Gastroesophageal sphincter (tissue), 4 donors: Measurements from ENCODE around the gene SCARB2. TPM values are rescaled to one million over a fixed set of nuclear protein-coding genes. Genes with fewer than 3 reads are reported as not detected.
A peak's percentile ranks its signal among the peaks of the same experiment; 100 is the strongest.

Experiments used
- ATAC-seq: fragments of 150-250 bp; one replicate; pipeline ENCODE4 v1.9.1; 2016; ENCODE audit warnings: mild to moderate bottlenecking, moderate library complexity
- H3K27ac ChIP-seq, 4 donors: fragments of 200-600 bp; sonication (generic) in 3 of 4; 1 replicate in 3 of 4; 2 replicates in 1 of 4; pipeline ENCODE4 v1.5.1; 2016 to 2019
- H3K27me3 ChIP-seq: fragments of 200-600 bp; sonication (generic); one replicate; pipeline ENCODE4 v1.5.1; 2019
- H3K36me3 ChIP-seq, 2 donors: fragments of 200-600 bp; sonication (generic); one replicate each; pipeline ENCODE4 v1.5.1; 2019; ENCODE audit warnings: control low read depth in 1 of 2
- H3K4me1 ChIP-seq, 3 donors: fragments of 200-600 bp; sonication (generic); 1 replicate in 2 of 3; 2 replicates in 1 of 3; pipeline ENCODE4 v1.5.1; 2016 to 2019; ENCODE audit warnings: control low read depth in 2 of 3
- H3K4me3 ChIP-seq, 2 donors: fragments of 200-600 bp; sonication (generic); one replicate each; pipeline ENCODE4 v1.5.1; 2019; ENCODE audit warnings: mild to moderate bottlenecking in 1 of 2, moderate library complexity in 1 of 2
- H3K9me3 ChIP-seq, 3 donors: fragments of 200-600 bp; sonication (generic); one replicate each; pipeline ENCODE4 v1.5.1; 2017 to 2019; ENCODE audit warnings: control low read depth in 2 of 3
- CTCF ChIP-seq, 4 experiments: fragments of 200-600 bp in 2 of 4; fragments of 450-650 bp in 2 of 4; sonication (generic) in 1 of 4; IDR thresholded peaks; one replicate each; pipeline ENCODE4 v1.5.1; 2017 to 2019; ENCODE audit warnings: antibody characterized with exemption in 4 of 4, mild to moderate bottlenecking in 2 of 4, moderate library complexity in 2 of 4
- EP300 ChIP-seq: sonication (generic); formaldehyde crosslinking; IDR thresholded peaks from one replicate; pipeline ENCODE4 v1.6.1; 2017; ENCODE audit warnings: antibody characterized with exemption, mild to moderate bottlenecking
- POLR2A ChIP-seq, 2 donors: fragments of 450-650 bp; IDR thresholded peaks; one replicate each; pipeline ENCODE4 v1.6.1; 2017; ENCODE audit warnings: antibody characterized with exemption in 2 of 2, mild to moderate bottlenecking in 2 of 2, moderate library complexity in 1 of 2
- POLR2AphosphoS5 ChIP-seq: sonication (generic); formaldehyde crosslinking; IDR thresholded peaks from one replicate; pipeline ENCODE4 v1.6.1; 2017; ENCODE audit warnings: antibody characterized with exemption
- WGBS, 2 donors: methylation state at CpG; one replicate each; pipeline ENCODE4 v1.1.5; 2018; ENCODE audit warnings: low coverage in 1 of 2; 5-methylcytosine and 5-hydroxymethylcytosine counted together
- total RNA-seq, 4 donors: library from RNA; depleted of rRNA; stranded (reverse); fragments of >200 nt; gene quantifications; one replicate each; pipeline ENCODE4 v1.1.0, GENCODE V29; 2016

Gene SCARB2
- total RNA-seq, 4 donors from 2014 or later = 121 to 169 (median 130) TPM

DNA sequence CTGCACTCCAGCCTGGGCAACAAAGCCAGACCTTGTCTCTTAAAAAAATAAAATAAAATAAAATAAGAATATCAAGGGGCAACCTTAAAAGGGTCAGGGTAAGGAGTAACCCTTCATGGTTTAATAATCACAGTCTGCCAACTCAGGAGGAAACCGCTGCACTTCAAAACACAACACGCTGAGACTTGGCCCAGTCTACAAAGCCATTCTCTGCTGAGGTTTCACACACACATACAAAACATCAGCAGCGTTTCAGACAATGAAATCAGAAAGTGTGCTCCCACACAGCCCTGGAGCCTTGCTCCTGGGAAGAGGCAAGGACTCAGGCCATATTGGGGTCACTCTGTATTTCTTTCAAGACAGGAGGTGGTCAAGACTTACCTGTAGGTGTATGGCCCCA is 18.3 kb downstream of the SCARB2 start:
- Histone ChIP-seq H3K27ac (peak overlapping the region in 3 of 4 donors; percentile 53 to 76 (median 71)), H3K4me3 (no peak overlapping the region), H3K4me1 (peaks cover 24 to 83% (median 35%) of the 10 kb centered on the region in 3 donors), H3K9me3 (no peaks in the 10 kb centered on the region), H3K36me3 (peaks cover 0 to 51% of the 10 kb centered on the region in 2 donors), H3K27me3 (no peaks in the 10 kb centered on the region)
- no peak for ATAC-seq
- TF ChIP-seq EP300 = no peak
- no peak for TF ChIP-seq CTCF (IDR thresholded peaks at IDR 0.05)
- no peak for TF ChIP-seq POLR2AphosphoS5
- no peak for TF ChIP-seq POLR2A (IDR thresholded peaks at IDR 0.05)
- 50 to 87% methylated on average over 2 to 3 of the region's 3 CpGs for WGBS, 2 donors

GRCh38 chr4:76194325-76194724 is 19.3 kb downstream of the SCARB2 start:
- ATAC-seq = peak; percentile 84
- peaks cover 16 to 78% (median 30%) of the 10 kb centered on the region in 3 donors for H3K4me1 ChIP-seq
- no peaks in the 10 kb centered on the region for H3K9me3 ChIP-seq
- H3K4me3 ChIP-seq = no peak overlapping the region
- TF ChIP-seq POLR2AphosphoS5 (peak; percentile 74), POLR2A (IDR thresholded peaks at IDR 0.05) (no peak), CTCF (IDR thresholded peaks at IDR 0.05) (no peak)
- H3K27me3 ChIP-seq = no peaks in the 10 kb centered on the region
- 34 to 66% methylated on average over 2 of the region's 2 CpGs for WGBS, 2 donors
- peaks cover 0 to 54% of the 10 kb centered on the region in 2 donors for H3K36me3 ChIP-seq
- H3K27ac ChIP-seq = peak overlapping the region in 3 of 4 donors; percentile 44 to 76 (median 71)

GRCh38 chr4:76192236-76192635 is 21.4 kb downstream of the SCARB2 start:
- ATAC-seq = no peak
- Histone ChIP-seq H3K4me3 (no peak overlapping the region), H3K27ac (no peak overlapping the region), H3K9me3 (no peaks in the 10 kb centered on the region), H3K27me3 (no peaks in the 10 kb centered on the region), H3K4me1 (peaks cover 7 to 76% (median 16%) of the 10 kb centered on the region in 3 donors), H3K36me3 (peaks cover 0 to 57% of the 10 kb centered on the region in 2 donors)
- 72 to 90% methylated on average over 2 of the region's 2 CpGs for WGBS, 2 donors
- TF ChIP-seq POLR2A (IDR thresholded peaks at IDR 0.05) = no peak
- no peak for TF ChIP-seq POLR2AphosphoS5
- TF ChIP-seq CTCF (IDR thresholded peaks at IDR 0.05) = no peak
- no peak for TF ChIP-seq EP300

DNA sequence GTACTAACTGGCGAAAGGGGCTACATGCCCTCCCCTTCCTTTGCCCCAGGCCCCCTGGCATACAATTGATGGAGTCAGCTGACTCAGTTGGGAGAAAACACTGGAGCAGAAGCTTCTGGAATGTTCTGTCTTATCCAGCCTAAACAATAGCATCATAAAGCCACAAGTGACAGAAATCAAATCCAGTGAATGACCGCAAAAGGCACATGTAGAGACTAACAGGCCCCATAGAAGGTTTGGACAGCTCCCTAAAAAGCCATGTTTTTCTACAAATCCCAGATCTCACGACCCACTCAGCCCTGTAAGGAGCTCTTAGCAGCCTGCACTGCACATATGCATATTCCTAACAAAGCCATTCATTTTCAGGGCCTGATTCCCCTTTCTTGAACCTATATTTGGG is 25.1 kb downstream of the SCARB2 start:
- 67 to 69% methylated on average over 2 to 3 of the region's 3 CpGs for WGBS, 2 donors
- Histone ChIP-seq H3K4me1 (peaks cover 6 to 67% (median 7%) of the 10 kb centered on the region in 3 donors), H3K4me3 (no peak overlapping the region), H3K27me3 (no peaks in the 10 kb centered on the region), H3K27ac (peak overlapping the region in 2 of 4 donors; percentile 8 to 14), H3K36me3 (peaks cover 0 to 47% of the 10 kb centered on the region in 2 donors), H3K9me3 (no peaks in the 10 kb centered on the region)
- no peak for ATAC-seq
- TF ChIP-seq CTCF (IDR thresholded peaks at IDR 0.05) (no peak), EP300 (no peak), POLR2AphosphoS5 (no peak), POLR2A (IDR thresholded peaks at IDR 0.05) (no peak)

DNA sequence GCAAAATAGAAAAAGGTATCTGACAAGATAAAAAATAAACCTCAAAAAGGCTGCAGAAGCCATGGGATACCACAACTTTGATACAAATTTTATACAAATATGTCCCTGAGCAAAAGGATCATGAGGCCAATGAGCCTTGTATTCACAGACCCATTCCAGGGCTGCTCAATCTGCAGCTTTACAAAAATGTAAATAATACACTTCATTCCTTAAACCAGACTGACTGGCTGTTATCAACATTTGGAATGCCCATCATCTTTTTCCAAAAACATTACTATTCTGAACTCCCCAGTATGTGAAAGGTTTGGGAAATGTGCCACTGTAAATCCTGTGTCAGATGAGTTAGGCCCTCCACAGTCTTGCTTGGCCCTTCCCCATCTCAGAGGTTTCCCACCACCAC is 25.5 kb downstream of the SCARB2 start:
- H3K27me3 ChIP-seq = no peaks in the 10 kb centered on the region
- peak overlapping the region in 2 of 4 donors; percentile 8 to 14 for H3K27ac ChIP-seq
- no peak for TF ChIP-seq EP300
- no peak for TF ChIP-seq POLR2A (IDR thresholded peaks at IDR 0.05)
- no peak for TF ChIP-seq CTCF (IDR thresholded peaks at IDR 0.05)
- TF ChIP-seq POLR2AphosphoS5 = no peak
- H3K4me1 ChIP-seq = peaks cover 6 to 67% (median 7%) of the 10 kb centered on the region in 3 donors
- H3K9me3 ChIP-seq = no peaks in the 10 kb centered on the region
- ATAC-seq = no peak
- H3K36me3 ChIP-seq = peaks cover 0 to 43% of the 10 kb centered on the region in 2 donors
- no peak overlapping the region for H3K4me3 ChIP-seq
